ENCODE measurements around the gene ANKRD22.

The ANKRD22 gene

DNA sequence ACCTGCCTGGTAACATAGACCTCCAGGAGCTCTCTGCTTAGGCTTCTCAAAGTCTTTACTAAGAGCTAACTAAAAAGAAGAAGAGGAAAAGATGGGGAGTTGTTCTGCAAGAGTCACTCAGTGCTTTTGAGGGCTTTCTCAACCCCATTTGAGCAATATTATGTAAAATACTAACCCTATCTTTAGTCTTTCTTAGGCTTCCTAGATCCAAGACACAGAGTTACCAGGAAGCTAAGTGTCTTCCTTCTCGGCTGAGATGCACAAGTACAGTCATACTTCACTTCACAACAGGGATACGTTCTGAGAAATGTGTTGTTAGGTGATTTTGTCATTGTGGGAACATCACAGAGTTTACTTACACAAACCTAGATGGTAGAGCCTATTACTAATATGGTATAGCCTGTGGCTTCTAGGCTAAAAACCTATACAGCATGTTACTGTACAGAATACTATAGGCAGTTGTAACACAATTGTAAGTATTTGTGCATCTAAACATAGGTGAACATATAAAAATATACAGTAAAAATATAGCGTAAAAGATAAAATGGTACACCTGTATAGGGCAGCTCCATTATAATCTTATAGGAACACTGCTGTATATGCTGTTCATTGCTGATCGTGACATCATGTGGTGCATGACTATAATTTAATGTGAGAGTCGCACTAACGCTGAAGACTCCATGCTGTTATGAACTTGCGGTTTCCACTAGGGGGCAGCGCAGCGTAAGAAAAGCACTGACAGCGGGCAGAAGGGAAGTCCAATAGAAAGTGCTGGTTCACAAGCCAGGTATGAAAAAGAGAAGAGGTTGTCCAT, 16.3 kb downstream of the ANKRD22 start:
- peak; percentile 87 for ATAC-seq

DNA sequence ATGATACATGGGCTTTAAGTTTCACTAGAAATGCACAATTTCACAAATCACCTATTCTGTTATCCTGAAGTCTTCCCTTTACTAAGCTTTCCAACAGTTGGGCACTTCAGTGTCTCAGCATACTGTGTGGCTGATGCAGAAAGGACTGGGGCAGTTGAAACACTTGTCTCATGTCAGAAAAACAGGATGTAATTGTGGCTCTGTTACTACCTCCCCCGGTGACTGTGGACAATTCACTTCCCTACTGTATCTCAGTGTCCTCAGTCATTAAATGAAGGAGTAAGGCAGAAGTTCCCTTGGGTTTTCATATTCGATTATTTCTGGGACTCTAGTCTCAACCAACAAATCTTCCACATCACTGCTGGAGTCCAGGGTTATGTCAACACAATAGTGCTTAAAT, 17.9 kb downstream of the ANKRD22 start:
- no peak for ATAC-seq
- no peak for DNase-seq

More for the DNA sequence above, 16.3 kb downstream of the ANKRD22 start:
- peak; percentile 90 for DNase-seq

DNA sequence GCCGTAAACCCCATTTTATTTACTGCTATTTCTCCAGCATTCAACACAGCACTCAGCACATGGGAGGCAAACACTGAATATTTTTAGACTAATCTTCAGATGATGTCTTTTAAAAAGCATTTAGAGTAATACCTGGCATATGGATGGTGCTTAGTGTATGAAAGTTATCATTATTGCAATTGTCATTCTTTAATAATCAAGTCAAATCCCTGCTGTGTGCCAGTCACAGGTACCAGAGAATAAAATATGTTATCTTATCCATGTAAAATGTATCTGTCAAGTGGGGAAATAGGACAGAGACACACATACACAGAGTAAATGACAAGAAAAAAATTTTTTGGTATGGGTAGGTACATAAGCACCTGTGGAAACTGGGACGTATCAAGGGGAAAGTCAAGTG, 18.5 kb downstream of the ANKRD22 start:
- DNase-seq (no peak), ATAC-seq (no peak)

DNA sequence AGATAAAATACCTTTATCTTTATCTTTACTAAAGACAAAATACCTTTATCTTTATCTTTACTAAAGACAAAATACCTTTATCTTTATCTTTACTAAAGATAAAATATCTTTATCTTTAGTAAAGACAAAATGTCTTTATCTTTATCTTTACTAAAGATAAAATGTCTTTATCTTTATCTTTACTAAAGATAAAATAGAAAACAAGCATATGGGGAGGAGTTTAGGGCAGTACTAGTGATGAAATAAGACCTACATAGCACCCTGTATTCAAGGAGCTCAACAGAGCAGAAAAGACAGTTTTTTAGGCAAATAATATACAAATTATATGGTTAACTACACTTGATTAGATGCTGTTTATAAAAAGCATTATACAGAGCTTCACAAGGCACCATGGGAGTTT, 19.3 kb downstream of the ANKRD22 start:
- ATAC-seq (no peak), DNase-seq (no peak)

DNA sequence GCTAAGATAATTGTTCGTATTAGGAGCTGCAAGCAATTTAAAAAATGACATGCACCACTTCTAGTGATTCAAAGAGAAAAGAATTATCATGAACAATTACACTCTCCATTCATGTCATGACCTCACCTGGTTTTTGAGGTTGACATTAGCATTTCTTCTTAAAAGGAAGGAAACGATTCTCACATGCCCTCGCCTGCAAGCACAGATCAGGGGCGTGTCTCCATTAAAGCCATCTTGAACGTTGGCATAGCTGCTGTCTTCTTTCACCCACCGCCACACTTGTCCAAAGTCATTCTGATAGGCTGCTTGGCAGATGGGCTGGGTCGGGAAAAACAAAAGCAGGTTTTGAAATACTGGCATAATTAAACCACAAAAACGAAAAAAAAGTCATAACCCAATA, 19.9 kb downstream of the ANKRD22 start:
- peak; percentile 41 for ATAC-seq
- DNase-seq, result peak; percentile 29

DNA sequence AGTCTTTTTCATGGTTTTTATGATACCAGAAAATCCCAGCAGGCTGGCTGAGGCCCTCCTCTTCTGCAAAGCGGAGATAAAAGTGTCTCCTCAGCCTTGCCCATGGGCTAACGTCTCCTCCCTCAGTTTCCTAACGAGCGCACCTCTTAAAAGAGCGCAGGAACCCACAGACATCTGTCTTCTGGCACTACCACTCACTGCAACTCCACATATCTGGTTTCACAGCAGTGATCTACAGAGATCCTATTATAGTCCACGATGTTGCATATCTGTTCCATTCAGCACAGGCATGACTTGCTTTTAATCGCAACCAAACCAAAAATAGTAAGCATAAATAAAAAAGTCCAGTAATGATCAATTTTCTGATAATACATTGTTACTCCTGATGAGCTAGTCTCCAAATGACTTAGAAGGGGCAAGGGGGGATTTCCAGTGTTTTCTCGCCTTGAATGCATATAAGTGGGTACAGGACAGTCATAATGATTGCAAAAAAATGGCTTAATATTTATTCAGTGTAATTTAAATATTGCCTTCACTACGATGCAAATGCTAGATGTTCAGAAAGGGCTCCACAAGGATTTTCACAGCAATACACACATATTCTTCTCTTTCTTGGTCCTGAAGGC, 20.9 kb downstream of the ANKRD22 start:
- DNase-seq, result no peak
- no peak for ATAC-seq

DNA sequence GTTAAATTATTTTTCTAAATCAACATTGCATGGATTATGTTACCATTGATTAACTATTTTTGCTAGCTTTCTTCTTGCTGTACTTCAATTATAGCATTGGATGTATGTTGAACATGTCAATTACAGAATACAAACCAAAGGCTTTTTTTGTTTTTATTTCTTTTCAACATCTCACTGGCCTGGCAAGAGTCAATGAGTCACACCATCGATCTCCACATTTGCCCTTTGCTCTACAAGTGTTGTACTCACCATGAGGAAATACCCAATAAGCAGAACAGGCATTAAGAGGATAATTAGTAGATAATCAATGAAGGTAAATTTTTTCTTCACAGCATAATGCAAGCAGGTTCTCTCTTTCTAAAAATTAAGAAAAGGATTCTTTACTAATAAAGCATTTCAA, 23.3 kb downstream of the ANKRD22 start:
- no peak for ATAC-seq
- no peak for DNase-seq

DNA sequence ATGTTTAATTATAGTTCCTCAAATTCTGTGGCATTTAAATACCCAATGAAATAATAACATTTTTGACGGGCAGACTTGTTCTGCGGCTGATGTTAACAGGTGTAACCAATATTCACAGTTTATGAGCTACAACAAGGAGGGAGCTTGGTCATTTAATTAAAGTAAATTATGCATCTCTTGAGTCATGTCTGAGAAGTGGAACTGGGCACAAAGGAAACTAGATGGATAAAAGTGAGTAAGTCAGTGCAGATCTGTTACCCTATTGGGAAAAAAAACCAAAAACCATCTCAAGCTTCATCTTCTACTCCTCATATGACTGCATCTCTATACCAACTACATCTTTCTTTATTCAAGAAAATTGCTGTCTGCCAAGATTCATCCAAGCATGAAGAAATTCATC, 24.0 kb downstream of the ANKRD22 start:
- ATAC-seq (peak; percentile 29), DNase-seq (no peak)

DNA sequence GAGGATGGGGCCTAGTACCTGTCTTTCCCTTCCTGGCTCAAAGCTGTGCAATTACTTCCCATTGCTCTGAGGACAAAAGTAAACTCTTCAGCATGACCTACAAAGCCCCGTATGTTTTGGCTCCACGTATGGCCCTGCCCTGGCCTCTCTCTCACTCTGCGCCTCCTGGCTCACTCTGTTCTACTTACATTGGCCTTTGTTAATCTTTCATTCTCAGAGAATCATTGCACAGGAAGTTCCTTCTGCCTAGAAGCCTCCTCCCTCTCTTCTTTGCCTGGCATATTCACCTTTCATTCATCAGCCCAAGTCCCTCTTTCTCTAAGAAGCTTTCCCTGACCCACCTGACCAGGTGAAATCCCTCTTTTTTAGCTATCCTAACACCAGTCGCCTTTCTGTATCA, 25.3 kb downstream of the ANKRD22 start:
- ATAC-seq (no peak), DNase-seq (no peak)

DNA sequence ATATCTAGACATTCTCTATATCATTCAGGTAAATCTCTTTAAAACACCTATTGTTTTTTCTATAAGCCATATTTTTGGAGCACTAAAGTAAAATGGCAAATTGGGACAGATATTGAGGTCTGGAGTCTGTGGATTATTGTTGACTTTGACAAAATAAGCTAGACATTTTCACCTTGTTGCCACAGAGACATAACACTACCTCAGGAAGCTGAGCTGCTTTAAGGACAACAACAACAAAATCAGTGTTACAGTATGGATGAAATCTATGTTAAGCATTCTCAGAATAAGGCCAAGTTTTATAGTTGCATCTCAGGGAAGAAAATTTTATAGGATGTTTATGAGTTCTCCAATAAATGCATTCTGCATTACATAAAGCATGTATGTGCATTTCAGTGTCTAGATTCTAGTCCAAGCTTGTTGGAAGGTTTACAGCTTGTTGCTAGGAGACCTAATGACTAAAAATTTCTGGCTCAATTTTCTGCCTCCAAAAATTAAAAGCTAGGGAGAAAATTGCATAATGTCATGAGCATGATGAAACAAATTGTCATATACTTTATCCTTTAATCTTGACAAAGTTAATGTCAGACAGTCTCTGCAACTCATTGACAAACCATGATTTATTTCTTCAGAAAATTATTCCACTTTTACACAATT, 30.8 kb downstream of the ANKRD22 start:
- ATAC-seq (no peak), DNase-seq (no peak)

DNA sequence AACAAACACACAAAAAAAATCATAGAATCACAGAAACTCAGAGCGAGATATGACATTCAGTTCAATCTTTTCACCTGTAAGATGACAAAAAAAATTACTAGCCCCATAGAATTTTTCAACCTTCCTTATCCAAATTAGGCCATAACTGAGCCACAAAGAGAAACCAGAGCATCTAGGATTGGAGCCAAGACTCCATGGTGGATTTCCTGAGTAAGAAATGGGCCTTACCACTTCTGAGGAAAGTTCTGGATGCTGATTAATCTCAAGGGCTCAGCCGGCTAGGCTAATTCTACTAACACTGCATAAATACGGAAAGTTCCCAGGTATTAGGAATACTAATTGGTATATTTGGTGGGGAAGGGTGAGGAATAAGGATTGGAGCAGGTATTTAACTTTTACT, 32.4 kb downstream of the ANKRD22 start:
- no peak for DNase-seq
- ATAC-seq, result no peak

DNA sequence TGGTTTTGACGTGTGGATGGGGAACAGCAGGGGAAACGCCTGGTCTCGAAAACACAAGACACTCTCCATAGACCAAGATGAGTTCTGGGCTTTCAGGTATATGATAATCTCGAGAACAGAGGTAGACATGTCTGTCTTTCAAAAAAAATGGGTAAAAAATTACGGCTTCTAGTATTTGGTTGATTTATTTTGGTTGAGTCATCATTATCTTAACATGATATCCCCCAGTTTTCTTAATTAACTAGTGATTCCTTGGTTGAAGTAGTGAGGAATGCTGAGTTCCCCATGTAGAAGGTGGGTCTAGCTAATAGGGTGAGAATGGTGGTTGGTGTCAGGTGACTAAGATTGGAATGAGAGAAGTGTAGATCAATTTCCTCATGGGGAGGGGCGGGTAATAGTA, 38.4 kb downstream of the ANKRD22 start:
- DNase-seq, result no peak

DNA sequence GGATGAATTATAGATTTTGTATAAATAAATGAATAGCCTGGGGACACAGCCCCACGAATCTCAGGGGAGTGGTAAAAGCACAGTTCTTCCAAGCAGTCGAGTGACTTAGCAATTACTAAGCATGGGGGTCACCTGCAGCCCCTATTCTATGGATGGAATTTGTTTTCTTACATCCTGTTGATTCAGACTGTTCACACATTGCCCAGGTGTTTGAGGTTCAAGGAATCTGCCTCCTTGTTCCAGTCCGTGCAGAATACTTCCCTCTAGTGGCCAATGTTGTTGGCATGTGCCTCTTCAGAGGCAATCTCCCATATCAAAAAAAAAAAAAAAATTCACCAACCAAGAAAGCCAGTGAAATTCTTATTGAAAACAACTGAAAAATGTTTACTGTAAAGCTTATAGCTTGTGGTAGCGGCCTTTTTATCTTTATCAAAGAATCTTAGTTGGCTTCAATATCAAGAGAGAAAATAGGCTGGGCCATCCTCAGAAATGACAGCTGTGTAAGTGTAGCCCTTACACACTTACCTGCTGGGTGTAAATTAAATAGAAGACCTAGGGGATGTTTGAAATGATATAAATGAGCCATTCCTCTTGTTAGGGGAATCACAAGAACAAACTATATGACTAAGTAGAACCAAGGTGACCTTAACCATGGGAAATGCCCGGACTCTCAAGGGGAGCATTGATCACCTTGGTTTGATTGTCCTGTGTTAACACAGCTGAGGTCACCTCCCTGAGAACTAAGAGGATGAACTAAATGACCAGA, 41.3 kb downstream of the ANKRD22 start:
- ATAC-seq (peak; percentile 75), DNase-seq (peak; percentile 21)

More for the DNA sequence above, 38.4 kb downstream of the ANKRD22 start:
- ATAC-seq, result no peak

DNA sequence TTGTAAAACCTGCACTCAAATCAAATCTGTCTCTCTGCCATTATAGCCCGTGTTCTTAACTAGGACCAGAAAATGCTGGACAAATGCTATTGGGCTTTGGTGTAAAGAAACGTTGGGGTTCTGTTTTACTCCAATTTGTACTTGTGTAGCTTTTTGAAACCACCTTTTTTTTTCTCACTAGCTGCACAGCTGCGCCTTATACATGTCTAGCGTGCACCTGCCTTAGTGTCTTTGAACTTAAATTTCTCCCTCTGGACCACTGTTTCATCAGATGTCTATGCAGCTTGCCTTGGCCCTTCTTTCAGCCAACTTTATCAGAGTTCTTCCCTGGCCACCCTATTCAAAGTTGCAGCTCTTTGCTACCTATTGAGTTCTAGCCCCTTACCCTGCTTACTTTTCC, 42.0 kb downstream of the ANKRD22 start:
- ATAC-seq (no peak), DNase-seq (no peak)

DNA sequence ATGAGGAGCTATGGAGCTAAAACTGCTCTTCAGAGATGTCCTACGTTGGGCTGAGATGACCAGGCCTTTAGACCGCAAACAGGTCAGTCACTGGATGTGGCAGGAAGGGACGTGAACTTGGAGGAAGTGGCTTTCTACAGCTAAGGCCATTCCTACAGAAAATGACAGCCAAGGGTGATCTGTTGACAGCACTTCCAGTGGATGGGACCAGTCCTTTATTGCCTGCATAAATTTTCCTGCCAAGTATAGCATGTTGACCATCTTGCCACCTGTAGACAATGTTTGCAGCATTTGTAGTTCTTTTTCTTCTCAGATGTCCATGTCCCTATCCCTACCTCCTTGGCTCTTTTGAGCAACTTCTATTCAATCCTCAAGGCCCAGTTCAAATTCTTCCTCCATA, 45.7 kb downstream of the ANKRD22 start:
- DNase-seq, result no peak

DNA sequence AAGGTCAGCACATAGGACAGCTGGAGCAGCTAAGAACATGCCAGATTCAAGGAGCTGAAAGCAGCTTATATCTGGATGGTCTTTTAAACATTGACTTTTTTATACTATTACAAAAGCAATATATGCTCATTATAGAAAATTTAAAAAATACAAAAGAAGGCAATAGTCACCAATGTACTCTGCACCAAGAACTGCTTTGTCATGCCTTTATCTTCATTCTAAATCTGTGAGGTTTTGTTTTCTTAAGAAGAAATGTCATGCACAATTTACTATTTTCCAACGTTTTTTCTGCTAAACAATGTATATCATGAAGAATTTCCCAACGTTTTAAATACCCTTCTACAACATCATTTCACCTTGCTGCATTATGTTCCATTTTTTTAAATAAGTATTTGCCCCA, 46.3 kb downstream of the ANKRD22 start:
- ATAC-seq (no peak), DNase-seq (no peak)

More for the DNA sequence above, 45.7 kb downstream of the ANKRD22 start:
- ATAC-seq, result no peak

DNA sequence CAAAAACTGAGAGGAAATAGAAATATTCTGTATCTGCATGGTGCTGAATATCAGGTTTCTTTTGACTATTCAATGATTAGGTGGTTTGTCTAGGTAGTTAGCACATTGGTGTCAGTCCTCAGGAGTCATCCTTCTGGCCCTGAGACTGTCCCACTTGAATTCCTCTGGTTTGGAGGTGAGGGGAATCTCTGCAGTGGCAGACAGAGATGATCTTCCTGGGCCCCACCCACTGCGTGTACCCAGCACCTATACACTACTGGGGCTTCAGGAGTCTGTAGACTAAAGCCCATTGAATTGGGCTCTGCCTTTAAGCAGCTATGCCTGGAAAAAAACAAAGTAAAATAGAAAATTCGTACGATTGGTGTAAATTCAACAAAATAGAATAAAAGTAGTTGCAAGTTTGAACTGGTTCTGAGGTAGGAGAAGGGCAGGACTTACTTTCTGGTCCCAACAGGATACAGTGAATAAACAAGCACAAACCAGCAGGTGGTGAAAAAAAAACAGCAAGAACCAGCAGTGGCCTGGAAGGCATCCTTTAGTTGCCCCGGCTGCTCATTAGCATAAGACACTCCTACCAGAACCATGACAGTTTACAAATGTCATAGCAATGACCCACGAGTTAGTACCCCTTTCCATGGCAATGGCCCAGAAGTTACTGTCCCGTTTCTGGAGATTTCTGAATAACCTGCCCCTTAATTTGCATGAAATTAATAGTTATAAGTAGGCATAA, 47.4 kb downstream of the ANKRD22 start:
- DNase-seq (no peak), ATAC-seq (no peak)

DNA sequence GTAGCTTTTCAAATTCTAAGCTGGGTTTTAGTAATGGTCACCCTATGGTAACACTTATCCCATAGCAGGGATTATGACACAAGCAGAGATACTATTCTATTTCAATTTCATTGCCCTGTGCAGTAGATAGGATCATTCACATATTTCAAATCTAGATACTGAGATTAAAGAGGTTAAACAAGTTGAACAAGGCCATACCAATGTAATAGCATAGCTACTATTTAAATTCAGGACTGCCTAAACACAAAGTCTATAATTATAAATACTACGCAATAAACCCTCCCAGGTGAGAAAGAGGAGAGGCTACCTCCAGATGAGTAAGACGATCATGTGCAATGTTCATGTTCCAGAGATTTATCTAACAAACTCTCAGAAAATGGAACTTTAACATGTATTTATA, 48.0 kb downstream of the ANKRD22 start:
- ATAC-seq (no peak), DNase-seq (no peak)

DNA sequence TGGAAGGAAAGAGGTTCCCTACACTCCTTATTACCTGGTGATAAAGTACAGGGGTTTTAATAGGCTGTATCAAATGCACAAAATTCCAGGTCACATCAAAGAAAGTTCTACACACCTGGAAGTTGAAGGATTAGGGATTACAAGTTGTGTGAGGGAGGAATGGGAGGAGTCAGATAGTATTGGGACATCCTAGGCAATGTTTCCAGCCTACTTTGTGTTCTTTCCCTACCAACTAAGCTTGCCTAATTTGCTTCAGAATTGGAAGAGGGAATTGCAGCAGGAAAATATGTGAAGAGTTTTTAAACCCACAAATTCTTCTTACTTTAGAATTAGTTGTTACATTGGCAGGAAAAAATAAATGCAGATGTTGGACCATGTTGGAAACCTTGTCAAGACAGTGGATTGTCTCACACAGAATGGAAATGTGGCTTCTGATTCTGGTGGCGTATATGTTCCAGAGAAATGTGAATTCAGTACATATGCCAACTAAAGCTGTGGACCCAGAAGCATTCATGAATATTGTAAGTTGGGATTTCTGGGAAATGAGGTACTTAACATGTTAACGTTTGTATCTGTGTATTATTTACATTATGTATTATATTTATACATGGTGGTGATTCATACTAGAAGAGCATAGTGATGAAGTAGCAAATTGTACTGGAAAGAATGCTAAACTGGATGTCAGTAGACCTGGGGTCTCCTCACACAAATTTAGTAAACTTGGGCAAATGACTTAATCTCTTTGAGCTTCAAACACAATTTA, 48.9 kb downstream of the ANKRD22 start, which contains the start of gene LIPM:
Gene LIPM (plus strand): TSS at position 208 of the 763 bp plus-strand sequence. CDS start 167 bp downstream, at position 375.
- no peak for ATAC-seq
- DNase-seq, result no peak

DNA sequence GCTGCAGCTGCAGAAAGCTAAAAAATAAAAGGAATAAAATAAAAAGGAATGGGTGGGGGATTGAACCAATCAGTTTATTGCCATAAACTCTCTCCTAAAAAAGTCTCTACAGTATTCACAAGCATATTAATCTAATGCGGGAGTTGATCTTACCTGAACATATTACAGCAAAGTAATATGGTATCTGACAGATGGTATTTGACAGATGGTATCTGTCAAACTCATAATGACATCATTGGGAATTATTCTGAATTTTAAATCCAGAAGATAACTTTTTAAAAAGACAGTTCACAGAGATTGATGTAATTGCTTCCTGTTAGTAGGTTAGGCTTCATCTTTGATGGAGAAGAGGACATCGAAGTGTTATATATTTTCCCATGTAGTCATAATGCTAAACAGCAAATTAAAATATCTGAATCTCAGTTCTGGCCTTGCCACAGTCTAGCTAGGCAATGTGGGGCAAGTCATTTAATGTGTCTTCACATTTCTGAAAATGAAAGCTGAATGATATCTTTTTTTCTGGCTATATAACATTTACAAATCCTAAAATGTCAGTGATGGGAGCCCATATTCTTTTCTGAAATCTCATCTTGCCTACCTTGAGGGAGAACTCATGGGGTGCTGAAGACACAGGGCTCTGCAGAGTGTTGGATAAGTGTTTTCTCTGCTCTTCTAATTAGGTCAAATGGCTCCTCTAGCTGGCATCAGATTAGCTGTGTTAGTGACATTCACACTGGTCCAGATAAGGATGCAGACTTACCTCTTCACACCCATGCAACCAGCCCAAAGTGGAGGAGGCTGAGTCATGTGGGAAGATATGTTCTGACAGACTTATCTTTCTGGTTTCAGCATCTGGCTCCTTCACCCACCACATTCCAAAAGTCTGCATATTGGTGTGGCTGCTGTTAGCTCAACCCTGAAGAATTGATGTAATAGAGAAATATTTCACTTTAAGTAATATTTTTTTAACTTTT, 51.2 kb downstream of the ANKRD22 start:
- DNase-seq (peak; percentile 27), ATAC-seq (peak; percentile 90)
